EH (cell line): ENCODE measurements around the gene APOA1.

Source experiments
- DNase-seq: peaks from one replicate; pipeline ENCODE4 v3.0.0-alpha.2; 2015; ENCODE audit warnings: low read depth

APOA1 gene

GRCh38 chr11:116833816-116834534 lies 3.4 kb downstream of the APOA1 start:
- DNase-seq, result no peak

- no peak for DNase-seq
Observed at GRCh38 chr11:116833491-116833815, 4.0 kb downstream of the APOA1 start.

DNA sequence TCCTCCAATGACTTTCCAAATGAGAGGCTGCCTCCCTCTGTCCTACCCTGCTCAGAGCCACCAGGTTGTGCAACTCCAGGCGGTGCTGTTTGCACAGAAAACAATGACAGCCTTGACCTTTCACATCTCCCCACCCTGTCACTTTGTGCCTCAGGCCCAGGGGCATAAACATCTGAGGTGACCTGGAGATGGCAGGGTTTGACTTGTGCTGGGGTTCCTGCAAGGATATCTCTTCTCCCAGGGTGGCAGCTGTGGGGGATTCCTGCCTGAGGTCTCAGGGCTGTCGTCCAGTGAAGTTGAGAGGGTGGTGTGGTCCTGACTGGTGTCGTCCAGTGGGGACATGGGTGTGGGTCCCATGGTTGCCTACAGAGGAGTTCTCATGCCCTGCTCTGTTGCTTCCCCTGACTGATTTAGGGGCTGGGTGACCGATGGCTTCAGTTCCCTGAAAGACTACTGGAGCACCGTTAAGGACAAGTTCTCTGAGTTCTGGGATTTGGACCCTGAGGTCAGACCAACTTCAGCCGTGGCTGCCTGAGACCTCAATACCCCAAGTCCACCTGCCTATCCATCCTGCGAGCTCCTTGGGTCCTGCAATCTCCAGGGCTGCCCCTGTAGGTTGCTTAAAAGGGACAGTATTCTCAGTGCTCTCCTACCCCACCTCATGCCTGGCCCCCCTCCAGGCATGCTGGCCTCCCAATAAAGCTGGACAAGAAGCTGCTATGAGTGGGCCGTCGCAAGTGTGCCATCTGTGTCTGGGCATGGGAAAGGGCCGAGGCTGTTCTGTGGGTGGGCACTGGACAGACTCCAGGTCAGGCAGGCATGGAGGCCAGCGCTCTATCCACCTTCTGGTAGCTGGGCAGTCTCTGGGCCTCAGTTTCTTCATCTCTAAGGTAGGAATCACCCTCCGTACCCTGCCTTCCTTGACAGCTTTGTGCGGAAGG lies 4.8 kb downstream of the APOA1 start:
- no peak for DNase-seq

- DNase-seq, result no peak
Observed at GRCh38 chr11:116831790-116832349, 5.6 kb downstream of the APOA1 start.

DNA sequence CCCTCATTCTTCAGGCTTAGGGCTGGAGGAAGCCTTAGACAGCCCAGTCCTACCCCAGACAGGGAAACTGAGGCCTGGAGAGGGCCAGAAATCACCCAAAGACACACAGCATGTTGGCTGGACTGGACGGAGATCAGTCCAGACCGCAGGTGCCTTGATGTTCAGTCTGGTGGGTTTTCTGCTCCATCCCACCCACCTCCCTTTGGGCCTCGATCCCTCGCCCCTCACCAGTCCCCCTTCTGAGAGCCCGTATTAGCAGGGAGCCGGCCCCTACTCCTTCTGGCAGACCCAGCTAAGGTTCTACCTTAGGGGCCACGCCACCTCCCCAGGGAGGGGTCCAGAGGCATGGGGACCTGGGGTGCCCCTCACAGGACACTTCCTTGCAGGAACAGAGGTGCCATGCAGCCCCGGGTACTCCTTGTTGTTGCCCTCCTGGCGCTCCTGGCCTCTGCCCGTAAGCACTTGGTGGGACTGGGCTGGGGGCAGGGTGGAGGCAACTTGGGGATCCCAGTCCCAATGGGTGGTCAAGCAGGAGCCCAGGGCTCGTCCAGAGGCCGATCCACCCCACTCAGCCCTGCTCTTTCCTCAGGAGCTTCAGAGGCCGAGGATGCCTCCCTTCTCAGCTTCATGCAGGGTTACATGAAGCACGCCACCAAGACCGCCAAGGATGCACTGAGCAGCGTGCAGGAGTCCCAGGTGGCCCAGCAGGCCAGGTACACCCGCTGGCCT lies 7.1 kb downstream of the APOA1 start:
- no peak for DNase-seq

- DNase-seq, result peak; percentile 25
Observed at GRCh38 chr11:116829525-116830183, 7.8 kb downstream of the APOA1 start, which contains the start of gene APOC3. Gene APOC3, plus strand, starts transcription at chr11:116829907. Its CDS starts 676 bp downstream, at chr11:116830583.

DNA sequence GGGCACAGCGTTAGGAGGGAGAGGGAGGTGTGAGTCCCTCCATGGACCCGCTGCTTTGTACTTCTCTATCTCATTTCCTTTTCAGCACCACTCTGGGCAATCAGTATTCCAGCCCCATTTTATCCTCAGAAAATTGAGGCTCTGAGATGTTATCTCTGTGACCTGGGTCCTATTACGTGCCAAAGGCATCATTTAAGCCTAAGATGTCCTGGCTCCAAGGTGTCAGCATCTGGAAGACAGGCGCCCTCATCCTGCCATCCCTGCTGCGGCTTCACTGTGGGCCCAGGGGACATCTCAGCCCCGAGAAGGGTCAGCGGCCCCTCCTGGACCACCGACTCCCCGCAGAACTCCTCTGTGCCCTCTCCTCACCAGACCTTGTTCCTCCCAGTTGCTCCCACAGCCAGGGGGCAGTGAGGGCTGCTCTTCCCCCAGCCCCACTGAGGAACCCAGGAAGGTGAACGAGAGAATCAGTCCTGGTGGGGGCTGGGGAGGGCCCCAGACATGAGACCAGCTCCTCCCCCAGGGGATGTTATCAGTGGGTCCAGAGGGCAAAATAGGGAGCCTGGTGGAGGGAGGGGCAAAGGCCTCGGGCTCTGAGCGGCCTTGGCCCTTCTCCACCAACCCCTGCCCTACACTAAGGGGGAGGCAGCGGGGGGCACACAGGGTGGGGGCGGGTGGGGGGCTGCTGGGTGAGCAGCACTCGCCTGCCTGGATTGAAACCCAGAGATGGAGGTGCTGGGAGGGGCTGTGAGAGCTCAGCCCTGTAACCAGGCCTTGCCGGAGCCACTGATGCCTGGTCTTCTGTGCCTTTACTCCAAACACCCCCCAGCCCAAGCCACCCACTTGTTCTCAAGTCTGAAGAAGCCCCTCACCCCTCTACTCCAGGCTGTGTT lies 8.5 kb downstream of the APOA1 start:
- DNase-seq, result no peak

DNA sequence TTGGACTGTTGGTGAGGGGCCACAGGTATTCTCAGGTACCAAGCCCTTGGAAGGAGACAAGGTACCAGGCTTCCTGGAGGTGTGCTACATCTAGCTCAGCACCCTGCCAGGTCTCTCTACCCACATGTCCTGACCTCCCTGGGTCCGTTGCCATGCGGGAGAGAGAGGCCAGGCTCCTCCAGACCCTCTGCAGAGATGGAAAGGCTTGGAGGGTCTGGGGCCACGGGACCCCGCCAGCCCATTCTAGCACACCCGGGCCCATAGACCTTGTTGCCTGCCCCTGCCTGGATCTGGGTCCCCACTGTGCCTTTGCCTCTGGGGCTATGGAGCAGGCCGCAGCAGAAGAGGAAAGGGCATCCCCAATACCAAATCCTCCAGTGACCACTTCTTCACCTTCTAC lies 10.0 kb downstream of the APOA1 start:
- no peak for DNase-seq

DNA sequence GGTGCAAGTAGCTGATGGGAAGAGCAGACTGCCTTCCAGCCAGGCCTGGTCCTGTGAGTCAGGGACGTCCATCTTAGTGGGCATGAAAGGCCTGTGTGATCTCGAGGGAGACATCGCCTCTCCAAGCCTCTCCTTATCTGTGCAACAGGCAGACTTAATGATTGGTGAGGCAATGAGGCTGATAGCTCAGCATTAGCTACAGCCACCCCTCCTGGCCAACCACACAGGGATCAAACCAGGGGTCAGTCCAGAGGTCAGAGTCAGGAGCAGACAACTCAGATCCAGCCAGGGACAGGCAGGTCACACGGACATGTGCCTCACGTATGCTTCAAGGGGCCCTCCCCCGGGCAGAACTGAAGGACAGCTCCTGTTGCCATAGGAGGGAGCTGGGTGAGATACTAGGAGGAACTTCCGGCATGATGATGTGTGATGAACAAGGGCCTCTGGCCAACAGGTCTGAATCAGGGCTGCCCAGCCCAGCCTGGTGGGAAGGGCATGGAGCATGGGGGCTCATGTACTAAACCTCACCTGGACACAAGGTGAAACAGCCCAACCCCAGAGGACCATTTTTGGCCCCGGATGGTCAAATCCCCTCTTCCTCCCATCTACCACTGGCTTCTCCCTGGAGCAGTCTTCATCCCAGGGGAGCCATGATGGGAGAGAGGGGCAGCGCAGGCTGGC lies 10.5 kb downstream of the APOA1 start:
- no peak for DNase-seq

DNA sequence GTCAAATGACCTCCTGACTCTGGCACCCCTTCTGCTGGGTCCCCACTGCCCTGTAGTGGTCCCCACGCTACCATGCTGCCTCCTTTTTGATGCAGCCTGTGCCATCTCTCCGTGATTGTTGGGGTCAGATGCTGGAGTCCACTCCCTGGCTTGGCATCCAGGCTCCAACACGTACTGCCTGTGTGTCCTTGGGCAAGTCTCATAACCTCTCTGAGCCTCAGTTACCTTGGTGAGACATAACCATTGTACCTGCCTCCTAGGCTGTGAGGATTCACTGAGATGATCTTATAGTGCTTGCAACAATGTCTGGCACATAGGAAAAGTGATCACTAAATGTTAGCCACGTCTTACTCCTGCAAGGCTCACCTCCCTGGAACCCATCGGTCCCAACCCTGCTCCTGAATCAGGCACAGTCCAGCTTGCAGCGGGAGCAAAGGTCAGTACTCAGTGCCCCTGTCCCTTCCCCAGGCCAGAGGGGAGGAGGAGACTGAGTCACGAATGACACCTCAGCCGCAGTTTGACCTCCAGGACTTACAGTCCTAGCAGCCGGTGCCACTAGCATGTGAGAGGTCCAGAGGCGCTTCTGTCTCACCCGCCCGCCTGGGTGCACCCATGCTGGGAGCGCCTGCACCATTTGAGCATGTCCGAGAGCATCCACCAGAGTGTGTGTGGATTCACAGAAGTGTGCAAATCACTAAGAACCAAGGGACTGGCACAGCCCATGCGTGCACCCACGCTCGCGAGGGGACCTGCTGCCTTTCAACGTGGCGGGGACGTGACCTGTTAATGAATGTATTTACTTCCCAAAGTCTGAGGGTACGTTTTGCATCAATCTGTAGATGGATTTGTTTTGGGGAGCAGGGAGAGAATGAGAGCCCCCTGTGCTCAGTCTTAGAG lies 11.3 kb downstream of the APOA1 start:
- no peak for DNase-seq

DNA sequence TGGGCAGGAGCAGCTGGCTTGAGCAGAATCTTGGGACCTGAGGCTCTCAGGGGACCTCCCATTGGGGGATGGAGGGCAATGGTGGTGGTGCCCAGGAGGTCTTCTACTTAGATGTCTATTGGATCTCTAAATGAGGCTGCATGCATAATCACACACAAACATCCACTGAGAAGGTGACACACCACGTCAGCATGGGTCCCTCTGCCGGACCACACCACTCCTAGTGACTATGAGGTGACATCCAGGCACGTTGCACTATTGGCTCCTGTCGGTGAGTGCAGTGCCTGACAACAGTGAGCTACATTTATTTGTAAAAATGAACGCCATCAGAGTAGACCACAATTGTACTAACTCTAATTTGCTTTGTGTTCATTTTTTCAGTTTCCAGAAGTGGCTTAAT lies 12.0 kb downstream of the APOA1 start:
- no peak for DNase-seq

DNA sequence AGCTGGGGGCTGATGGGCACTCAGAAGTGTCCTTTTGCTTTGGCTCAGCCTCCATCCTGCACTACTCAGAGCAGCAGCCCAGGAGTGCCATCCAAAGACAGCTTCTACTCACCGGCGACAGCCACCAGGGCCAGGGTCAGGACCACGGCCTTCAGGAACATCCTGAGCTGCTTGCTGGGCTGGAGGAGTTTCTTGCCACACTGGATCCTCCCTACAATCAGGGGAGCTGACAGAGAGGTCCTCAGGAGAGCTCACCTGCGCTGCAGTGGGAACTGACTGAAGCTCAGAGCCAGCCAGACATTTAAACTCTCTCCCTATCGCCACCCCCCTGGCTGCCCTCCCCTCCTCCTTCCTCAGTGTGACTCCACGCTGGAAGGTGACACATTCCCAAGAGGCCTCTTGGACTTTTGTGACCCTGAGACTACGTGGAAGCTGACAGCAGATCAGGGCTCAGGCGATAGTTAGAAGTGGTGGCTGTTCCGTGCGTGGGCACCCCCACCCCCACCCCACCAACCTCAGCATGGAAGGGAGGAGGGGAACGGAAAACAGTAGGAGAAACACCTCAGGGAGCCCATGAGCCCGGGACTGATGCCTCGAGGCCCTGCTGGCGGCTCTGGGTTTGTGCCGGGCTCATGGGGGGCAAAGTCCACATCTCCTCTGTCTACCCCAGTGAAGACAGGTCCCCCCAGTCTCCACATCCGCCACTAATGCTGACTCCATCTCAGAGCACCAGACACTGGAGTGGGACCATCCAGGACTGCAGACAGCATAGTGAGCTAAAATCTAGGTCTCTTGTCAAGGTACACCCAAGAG lies 14.2 kb downstream of the APOA1 start, which contains the start of gene APOA4:
Gene APOA4 (minus strand): TSS at position 274 of the 813 bp plus-strand sequence. CDS start 113 bp downstream, at position 161.
- no peak for DNase-seq

DNA sequence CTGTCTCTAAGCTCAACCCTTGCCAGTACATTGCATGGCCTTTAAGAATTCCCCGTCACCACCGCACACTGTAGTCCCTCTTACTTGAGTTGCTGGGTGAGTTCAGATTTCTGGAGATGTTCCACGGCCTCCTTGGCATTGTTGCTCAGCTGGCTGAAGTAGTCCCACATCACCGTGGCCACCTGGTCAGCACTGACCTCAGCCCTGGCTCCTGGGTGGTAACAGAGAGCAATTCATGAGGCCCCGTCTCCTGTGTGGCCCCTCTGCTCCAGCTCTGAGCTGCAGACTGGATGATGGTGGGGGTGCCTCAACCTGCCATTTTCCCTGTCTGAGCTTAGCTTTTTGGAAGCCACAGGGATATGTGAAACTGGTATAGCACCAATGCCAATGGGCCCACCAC lies 14.8 kb downstream of the APOA1 start:
- no peak for DNase-seq

DNA sequence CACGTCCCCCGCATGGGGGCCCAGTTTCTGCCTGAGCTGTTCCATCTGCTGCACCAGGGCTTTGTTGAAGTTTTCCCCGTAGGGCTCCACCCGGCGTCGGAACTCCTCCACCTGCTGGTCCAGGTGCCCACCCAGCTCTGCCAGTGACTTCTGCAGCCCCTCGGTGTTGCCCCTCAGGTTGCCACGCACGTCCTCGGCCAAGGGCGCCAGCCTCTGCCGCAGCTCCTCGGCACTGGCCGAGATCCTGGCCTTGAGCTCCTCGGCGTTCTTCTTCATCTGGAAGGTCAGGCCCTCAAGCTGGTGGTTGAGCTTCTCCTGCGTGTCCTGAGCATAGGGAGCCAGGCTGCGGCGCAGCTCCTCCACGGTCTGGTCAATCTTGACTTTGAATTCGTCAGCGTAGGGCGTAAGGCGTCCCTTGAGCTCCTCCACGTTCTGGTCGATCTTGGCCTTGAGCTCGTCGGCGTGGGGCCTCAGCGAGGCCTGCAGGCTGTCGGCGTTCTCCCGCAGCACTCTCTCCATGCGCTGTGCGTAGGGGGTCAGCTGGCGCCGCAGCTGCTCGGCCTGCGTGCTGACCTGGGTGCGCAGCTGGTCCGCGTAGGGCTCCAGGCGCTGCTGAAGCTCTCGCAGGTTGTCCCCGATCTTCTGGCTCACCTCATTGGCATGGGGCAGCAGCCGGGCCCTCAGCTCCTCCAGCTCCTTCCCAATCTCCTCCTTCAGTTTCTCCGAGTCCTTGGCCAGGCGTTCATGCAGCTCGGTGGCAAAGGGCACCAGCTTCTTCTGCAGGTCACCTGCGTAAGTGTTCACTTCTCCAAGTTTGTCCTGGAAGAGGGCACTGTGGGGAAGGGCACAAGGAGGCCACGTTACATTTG lies 16.1 kb downstream of the APOA1 start:
- no peak for DNase-seq

DNA sequence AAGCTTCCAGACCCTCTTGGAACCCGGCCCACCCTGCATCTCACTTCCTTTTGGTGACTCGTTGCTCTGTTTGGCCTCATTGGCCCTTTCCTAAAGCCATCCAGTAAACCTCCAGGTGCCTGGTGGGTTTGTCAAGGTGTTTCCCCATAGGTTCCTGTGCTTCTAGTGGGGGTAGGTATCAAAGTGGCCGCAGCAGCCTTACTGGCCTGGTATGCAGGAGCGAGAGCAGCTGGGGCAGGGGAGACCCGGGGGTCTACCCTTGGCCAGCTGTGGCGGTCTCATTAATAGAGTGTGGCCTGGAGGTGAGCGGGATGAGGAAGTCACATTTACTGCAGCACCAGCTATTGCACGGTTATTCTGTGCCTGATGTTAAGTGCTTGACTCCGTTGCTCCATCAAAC lies 18.4 kb downstream of the APOA1 start:
- DNase-seq, result no peak

DNA sequence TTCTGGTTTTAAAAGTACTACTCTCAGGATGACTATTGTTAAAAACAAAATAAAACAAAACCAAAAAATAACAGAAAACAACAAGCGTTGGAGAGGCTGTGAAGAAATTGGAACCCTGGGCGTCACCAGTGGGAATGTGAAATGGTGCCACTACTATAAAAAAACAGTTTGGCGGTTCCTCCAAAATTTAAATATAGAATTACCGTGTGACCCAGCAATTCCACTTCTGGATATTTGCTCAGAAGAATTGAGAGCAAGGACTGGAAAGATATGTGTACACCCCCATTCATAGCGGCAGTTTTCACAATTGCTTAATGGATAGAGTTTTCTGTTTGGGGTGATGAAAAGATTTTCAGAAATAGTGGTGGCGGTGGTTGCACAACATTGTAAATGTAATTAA lies 22.9 kb downstream of the APOA1 start:
- DNase-seq, result no peak
